Fibroblast of mammary gland (primary cell): Measurements from ENCODE around the gene DNAJC1.

Experiments used
- DNase-seq: peaks from one replicate; pipeline ENCODE4 v3.0.0-alpha.2; 2010; ENCODE audit warnings: low read depth
- H3K4me3 ChIP-seq: 2 replicates; pipeline ENCODE4 v1.5.1; 2011; ENCODE audit warnings: low read depth, mild to moderate bottlenecking, low read length, moderate library complexity; ENCODE audit not compliant: control insufficient read depth
- TF ChIP-seq, protein P1 (sequence below): conservative IDR thresholded peaks from 2 replicates; pipeline ENCODE4 v1.5.1; 2011; ENCODE audit warnings: low read depth, low read length, inconsistent platforms; ENCODE audit not compliant: control insufficient read depth, insufficient read depth

DNAJC1 gene

GRCh38 chr10:21751341-21752310 is 251.9 kb downstream of the DNAJC1 start:
- TF ChIP-seq, protein P1, sequence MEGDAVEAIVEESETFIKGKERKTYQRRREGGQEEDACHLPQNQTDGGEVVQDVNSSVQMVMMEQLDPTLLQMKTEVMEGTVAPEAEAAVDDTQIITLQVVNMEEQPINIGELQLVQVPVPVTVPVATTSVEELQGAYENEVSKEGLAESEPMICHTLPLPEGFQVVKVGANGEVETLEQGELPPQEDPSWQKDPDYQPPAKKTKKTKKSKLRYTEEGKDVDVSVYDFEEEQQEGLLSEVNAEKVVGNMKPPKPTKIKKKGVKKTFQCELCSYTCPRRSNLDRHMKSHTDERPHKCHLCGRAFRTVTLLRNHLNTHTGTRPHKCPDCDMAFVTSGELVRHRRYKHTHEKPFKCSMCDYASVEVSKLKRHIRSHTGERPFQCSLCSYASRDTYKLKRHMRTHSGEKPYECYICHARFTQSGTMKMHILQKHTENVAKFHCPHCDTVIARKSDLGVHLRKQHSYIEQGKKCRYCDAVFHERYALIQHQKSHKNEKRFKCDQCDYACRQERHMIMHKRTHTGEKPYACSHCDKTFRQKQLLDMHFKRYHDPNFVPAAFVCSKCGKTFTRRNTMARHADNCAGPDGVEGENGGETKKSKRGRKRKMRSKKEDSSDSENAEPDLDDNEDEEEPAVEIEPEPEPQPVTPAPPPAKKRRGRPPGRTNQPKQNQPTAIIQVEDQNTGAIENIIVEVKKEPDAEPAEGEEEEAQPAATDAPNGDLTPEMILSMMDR = no peak

GRCh38 chr10:21750424-21750823 is 253.1 kb downstream of the DNAJC1 start:
- no peak overlapping the region for H3K4me3 ChIP-seq
- DNase-seq = peak; percentile 34
- TF ChIP-seq, protein P1 = no peak

More at GRCh38 chr10:21751341-21752310, 251.9 kb downstream of the DNAJC1 start:
- H3K4me3 ChIP-seq = no peak overlapping the region
- DNase-seq = no peak

- H3K4me3 ChIP-seq = no peak overlapping the region
- TF ChIP-seq, protein P1 = no peak
- DNase-seq = no peak
Observed at GRCh38 chr10:21749788-21750187, 253.7 kb downstream of the DNAJC1 start.

DNA sequence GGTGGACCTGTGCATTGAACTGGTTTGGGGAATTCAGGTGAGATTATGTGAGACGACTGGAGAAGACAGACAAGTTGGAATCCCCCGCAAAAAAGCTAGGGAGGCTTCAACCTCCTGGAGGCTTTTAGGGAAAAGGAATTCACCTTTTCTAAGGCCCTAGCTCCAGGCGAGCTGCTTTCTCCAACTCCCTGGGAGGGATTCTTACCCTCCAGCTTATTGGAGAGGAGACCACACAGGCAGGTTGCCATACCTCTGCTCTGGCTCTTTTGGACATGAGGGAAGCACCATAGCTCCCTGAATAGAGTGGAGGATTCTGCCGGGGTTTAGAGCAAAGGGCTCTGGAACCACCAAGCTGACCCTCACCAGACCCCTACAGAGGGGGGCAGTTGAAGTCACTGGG is 255.7 kb downstream of the DNAJC1 start:
- no peak for DNase-seq
- no peak overlapping the region for H3K4me3 ChIP-seq
- TF ChIP-seq, protein P1 = no peak

DNA sequence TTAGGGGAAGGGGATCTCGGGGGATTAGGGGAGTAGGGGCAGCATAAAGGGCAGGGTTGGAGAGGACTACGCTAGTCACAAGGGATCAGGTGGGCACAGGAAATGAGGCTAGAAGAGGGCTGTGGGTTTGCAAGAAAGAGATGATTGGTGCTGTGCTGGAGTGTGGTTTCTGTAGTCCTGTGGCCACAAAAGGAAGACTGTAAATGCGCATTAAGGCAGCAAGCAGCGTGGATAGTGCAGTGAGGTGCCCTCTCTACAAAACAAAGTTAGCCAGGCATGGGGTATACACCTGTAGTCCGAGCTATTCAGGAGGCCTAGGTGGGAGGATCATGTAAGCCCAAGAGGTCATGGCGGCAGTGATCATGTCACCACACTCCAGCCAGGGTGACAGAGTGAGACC is 257.4 kb downstream of the DNAJC1 start:
- no peak for DNase-seq
- no peak overlapping the region for H3K4me3 ChIP-seq
- TF ChIP-seq, protein P1 = no peak

DNA sequence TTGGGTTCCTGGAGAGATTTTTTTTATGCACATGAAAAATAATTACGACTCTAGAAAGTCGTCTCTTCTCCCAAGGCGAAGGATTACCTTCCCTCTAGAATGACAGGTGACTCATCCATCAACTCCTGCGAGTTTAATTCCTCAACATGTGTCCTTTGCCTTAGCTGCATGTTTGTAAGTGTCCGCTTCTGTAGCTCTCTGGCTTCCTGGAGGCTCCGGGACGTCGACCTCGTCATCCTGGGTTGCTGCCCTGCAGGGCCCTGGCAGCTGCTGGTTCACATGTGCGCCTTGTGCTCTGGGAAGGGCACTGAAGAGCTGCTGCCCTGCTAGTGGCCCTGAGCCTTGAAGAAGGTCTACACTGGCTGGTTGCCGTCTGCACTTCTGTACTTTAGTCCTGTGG is 259.3 kb downstream of the DNAJC1 start:
- TF ChIP-seq, protein P1 = no peak
- no peak overlapping the region for H3K4me3 ChIP-seq
- no peak for DNase-seq
